NK-92 treated with Interleukin-12 subunit alpha and Interleukin-12 subunit beta, amount 100 ng/mL, for 24 hours (cell line): ENCODE data around the gene GSS.
"Not testable (repeated sequence)": the region's sequence is repeated elsewhere in the genome, so short reads cannot be mapped to it uniquely, and the experiment has no call there.

Experiments used
- DNase-seq: peaks from one replicate; lab custom pipeline; 2025; lab: John Stamatoyannopoulos, UW

Gene GSS

DNA sequence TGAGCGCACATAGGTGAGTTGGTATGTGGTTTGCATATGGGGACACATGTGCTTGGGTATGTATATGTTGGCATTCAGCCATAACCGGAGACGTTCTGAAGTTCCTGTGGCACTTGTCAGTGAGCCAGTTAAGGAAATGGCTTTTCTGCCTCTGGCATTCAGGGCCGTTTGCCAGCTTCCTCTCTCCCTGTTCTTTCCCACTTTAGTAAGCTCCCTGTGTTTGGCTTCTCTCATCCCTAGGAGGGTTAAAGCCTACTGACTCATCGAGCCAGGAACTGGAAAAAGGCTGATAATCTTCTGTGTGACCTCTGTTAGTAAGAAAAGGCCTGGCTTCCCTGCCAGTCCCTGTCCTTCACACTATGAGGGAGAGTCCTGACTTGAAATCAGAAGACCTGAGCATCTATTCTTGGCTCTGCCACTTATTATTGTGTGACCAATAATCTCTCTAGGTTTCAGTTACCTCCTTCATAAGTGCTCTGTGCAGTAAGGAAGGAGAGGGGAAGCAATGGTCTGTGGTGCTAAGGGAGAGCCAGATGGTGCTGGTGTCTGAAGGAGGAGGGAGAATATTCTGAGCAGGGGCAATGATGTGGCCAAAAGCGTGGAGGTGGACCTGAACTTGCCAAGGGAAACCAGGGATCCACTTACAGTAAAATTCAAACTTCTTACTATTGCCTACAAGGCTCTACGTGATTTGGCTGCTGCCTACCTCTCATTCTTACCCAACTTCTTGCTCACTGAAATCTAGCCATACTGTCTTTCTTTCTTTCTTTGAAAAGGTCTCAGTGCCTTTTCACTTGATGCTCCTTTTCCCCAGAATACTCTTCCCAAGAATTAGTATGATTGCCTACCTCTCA is 47.8 kb downstream of the GSS start:
- no peak for DNase-seq

DNA sequence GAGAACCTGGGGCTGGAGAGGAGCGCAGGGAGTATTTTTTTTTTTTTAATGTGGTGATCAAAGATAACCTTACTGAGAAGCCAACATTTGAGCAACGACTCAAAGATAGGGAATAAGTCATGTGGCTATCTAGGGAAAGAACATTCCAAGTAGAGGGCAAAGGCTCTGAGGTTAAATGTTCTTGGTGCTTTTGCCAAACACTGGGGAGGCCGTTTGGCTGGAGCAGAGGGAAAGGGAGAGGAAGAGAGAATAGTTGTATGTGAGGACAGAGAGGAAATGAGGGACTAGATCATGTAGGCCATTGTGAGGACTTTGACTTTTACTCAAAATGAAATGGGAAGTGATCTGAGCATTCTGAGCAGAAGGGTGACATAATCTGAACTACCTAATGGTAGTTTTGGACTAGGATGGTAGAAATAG is 51.4 kb downstream of the GSS start:
- no peak for DNase-seq

DNA sequence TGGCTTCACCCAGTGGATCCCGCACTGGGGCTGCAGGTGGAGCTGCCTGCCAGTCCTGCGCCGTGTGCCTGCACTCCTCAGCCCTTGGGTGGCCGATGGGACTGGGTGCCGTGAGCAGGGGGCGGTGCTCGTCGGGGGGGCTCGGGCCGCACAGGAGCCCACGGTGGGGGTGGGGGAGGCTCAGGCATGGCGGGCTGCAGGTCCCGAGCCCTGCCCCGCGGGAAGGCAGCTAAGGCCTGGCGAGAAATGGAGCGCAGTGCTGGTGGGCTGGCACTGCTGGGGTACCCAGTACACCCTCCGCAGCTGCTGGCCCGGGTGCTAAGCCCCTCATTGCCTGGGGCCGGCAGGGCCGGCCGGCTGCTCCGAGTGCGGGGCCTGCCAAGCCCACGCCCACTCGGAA is 56.9 kb downstream of the GSS start:
- DNase-seq = not testable (repeated sequence)

DNA sequence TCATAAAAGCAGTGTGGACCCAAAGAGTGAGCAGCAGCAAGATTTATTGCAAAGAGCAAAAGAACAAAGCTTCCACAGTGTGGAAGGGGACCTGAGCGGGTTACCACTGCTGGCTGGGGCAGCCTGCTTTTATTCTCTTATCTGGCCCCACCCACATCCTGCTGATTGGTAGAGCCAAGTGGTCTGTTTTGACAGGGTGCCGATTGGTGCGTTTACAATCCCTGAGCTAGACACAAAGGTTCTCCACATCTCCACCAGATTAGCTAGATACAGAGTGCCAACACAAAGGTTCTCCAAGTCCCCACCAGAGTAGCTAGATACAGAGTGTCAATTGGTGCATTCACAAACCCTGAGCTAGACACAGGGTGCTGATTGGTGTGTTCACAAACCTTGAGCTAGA is 57.5 kb downstream of the GSS start:
- not testable (repeated sequence) for DNase-seq

DNA sequence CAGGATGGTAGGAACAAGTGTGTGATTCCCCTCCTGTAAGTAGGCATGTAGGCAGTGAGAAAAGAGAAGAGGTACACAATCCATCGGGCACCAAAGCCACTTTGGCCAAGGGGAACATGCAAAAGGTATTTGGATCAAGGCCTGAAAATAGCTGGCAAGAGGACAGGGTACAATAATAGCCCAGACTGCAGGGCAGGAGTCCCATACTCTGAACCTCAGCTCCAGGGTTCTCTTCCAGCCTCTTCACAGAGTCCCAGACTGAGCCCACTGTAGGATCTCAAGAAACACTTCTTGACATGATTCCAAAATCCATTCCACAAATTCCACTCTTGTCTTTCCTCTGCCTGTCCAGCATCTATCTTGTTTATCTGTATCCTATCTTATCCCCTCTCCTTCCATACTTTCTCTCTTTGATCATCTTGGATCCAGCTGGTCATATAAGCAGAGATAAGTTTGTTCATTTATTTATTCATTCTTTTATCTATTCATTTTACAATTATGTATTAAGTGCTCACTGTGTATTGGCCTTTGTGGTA is 59.5 kb downstream of the GSS start:
- DNase-seq = no peak

DNA sequence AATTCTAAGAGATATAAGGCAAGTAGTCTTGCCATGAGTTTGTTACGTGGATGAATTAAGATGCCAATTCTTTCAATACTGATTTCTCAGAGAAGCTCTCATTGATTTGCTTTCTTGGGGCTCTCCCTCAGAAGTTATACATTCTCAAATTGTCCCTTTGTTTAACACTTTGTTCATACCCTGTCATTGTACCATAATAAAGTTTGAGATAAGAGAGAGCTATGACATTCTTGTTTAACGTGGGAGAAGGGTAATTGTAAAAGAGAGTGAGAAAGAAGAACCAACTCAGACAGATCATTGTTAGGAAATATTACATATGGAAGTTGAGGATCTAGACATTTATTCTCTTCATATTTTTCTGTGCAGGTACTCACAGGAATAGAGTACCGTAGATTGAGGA is 60.1 kb downstream of the GSS start:
- no peak for DNase-seq

DNA sequence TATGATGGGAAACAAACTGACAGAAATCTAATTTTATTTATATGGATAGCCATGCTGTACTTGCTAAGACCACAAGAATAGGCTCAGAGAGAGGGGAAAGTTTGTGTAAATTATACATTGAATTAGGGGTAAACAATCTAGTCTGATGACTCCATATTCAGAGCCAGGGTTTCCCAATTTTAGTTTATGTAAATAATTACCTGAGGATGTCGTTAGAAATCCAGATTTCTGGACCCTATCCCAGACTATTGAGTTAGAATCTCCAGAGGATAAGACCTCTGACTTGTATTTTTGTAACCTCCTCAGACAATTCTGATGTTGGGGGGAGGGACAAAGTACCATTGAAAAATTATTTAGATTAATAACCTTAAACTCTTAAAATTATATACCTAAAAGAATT is 60.9 kb downstream of the GSS start:
- no peak for DNase-seq

DNA sequence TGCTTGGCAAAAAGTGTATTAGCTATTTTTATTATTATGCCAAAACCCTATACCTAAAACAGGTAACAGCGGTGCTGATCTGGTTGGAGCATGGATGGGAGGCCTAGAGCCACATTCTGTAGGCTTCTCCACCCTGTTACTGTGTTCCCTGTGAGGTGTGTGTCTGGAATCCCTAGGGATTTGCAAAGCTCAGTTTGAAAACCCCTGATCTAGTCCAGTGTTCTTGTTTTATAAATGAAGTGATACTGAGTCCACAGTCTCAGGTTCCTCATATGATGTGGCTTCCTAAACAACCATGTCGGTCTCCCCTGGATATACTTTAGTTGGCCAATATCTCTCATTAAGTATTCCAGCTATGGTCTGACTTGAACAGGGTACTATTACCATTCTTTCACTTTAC is 62.9 kb downstream of the GSS start:
- no peak for DNase-seq

DNA sequence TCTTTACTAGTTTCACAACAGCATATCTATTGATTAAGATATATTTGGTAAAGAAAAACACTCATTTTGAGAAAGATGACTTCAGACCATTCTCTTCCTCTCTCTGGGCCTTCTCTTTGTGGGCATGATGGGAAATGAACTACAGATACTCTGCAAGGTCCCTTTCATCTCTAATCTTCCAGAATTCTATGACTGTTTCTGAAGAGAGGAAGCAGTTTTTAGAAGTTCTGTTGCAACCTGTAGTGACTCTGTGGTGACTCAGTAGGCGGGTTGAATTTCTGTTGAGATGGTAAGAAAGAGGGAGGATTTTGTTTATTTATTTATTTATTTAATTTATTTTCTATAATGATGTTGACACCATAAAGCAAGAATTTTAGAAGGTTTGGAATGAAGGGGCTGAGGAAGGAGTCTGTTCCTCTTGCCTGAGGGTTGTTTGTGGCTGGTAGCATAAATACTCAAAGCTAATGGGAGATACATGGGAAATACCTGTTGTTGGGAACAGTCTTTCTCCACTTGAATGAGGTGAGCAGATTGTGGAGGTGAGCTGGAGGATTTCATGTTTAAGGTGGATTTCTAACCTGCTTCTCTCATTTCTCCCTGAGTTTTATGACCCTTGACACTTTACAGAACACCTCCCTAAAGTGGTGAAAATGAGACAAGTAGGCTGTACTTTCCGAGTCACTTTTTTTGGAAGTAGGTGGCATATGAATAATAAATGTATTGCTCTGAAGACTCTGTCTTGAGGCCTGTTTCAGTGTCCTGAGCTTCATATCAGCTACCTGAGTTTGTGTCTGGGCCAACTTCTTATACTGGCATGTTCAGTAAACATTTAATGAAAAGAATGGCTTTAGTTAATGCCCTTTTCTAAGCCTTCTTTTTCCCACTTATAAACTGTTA is 64.2 kb downstream of the GSS start:
- DNase-seq = peak; percentile 15

DNA sequence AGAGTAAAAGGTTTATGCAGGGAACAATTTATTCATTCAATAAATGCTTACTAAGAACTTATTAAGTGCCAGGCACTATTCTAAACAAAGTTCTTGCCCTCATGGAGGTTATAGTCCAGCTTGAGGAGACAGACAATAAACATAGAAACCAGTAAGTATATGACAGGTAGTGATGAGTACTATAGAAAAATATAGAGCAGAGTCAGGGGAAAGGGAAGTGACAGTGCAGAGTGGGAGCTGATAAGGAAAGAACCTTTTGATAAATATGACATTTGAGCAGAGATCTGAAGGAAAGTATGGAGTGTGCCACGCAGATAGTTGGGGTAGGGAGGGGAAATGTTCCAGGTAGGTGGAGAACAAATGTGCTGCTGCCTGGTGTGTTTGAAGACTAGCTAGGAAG is 67.1 kb downstream of the GSS start:
- DNase-seq = no peak

DNA sequence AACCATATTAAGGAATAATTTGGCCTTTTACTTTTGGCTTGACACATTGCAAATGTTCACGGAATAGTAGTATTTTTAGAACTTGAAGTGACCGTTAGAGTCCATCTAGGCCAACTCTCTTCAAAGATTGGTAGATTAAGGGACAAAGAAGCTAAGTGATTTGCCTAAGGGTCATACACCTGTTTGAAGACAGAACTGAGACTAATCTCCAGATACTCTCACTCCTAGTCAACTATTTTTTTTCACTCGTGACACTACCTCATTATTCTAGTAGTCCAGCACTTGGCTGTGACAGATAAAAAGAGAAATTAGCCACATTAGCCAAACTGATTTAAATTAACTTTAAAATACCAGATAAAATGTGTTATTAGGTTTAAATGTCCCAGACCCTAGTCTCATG is 68.6 kb downstream of the GSS start:
- DNase-seq = no peak

DNA sequence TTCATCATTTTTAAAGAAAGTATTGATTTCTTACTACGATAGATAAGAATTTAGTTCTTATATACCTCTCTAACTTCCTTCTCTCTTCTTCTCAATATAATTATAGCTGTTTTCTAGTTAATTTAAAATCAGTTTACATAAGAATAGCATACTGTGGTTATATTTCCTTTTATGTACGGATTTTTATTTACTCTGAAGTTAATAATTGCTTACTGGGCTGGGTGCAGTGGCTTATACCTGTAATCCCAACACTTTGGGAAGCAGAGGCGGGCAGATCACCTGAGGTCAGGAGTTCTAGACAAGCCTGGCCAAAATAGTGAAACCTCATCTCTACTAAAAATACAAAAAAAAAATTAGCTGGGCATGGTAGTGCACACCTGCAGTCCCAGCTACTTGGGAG is 69.5 kb downstream of the GSS start:
- no peak for DNase-seq

DNA sequence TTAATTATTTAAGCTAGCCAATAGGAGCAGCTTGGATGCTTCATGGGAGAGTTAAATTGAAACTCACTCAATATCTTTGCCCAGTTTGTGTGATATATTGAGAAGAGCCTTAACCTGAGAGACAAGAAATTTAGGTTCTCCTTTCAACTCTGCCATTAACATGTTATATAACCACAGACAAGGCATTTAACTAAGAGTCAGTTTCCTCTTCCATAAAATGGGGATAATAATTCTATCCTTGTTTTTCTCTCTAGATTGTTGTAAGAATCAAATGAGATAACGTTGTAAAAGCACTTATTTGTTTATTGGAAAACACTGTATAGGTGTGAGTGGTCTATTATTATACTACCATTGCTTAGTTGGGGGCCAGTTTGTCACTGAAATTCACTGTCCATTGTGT is 71.3 kb downstream of the GSS start:
- no peak for DNase-seq

DNA sequence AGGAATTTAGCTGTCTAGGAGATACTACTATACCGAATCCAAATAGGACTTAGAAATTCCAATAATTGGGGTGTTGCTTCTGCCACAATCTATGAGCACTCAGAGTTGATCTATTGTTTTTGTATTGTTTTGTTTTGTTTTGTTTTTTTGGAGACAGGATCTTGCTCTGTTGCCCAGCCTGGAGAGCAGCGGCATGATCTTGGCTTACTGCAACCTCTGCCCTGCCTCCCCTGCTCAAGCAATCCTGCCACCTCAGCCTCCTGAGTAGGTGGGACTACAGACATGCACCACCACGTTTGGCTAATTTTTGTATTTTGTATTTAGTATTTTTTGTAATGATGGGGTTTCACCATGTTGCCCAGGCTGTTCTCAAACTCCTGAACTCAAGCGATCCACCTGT is 71.8 kb downstream of the GSS start:
- DNase-seq = no peak

DNA sequence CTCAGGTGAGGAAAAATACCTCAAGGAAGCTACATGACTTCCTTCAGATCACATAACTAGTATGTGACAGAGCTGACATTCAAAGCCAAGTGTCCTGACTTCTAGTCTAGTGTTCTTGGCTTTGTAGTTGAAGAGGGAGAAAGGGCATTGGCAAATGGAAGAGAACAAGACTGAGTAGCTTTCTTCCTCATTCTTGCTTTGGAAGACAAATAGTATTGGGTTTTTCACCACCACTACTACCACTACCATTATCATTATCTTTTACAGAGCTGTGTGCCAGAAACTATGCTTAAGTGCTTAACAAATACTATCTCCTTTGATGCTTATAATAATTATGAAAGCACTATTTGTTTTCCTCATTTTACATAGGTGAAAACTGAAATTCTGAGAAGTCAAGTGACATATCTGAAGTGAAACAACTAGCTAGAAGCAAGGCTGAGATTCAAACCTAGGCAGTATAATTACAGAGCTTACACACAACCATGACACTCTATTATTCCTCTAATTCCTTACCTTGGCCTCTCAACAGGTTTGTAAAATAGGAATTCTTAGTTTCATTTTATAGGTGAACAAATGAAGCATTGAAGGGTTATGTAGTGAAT is 72.4 kb downstream of the GSS start:
- DNase-seq = no peak

DNA sequence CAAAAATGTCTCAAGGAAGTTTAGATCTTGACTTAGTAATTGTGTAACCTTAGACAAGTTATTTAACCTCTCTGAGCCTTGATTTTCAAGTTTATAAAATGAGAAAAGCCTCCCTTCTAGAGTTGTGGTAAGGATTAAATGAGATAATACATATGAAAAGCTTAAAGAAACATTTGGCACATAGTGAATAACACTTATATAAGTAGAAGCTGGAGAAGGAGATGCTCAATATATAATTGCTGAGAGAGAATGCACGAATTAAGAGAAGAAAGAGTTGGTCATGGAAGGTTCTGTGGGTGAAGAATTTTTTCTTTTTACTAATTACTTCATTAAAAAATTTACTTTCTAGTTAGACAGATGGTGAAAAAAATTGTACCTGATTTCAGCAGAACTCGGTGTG is 73.9 kb downstream of the GSS start:
- DNase-seq = no peak

DNA sequence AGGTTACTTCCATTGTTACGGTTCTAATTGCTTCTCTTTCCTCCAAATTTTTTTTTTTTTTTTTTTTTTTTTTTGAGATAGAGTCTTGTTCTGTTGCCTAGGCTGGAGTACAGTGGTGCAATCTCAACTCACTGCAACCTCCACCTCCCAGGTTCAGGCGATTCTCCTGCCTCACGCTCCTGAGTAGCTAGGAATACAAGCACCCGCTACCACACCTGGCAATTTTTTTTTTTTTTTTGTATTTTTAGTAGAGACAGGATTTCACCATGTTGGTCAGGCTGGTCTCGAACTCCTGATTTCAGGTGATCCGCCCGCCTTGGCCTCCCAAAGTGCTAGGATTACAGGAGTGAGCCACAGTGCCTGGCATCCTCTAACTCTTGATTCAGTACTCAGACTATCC is 74.6 kb downstream of the GSS start:
- not testable (repeated sequence) for DNase-seq

DNA sequence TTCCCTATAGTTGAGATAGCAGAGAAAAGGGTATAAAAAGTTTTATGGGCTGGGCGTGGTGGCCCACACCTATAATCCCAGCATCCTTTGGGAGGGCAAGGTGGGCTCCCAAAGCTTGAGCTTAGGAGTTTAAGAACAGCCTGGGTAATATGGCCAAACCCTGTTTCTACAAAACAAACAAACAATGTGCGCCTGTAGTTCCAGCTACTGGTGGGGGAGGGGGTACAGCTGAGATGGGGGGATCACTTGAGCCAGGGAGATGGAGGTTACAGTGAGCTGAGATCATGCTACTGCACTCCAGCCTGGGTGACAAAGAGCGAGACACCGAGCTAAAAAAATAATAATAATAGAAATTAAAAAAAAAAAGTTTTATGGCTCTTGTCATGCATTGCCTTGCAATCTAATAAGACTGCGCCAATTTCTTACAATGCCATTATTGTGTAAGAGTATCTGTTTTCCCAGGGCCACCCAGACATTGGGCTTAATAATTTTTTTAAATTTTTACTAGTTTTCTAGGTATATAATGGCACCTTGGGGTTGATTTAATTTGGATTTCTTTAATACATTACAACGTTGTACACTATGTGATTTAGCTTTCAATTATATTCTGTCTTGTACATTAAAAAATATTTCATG is 75.3 kb downstream of the GSS start:
- DNase-seq = no peak
